HepG2 (cell line): Measurements from ENCODE around the gene EIF4G1. TPM values are rescaled to one million over a fixed set of nuclear protein-coding genes. Genes with fewer than 3 reads are reported as not detected.

Source experiments
- HDAC2 ChIP-seq: sonication (generic); formaldehyde crosslinking; IDR thresholded peaks from 2 replicates; pipeline ENCODE4 v1.4.0; 2020; ENCODE audit warnings: missing genetic modification reagents
- KDM3A ChIP-seq: IDR thresholded peaks from 2 replicates; pipeline ENCODE4 v1.6.1; 2018; ENCODE audit warnings: low read depth, missing compliant biosample characterization
- KLF6 ChIP-seq: IDR thresholded peaks from 2 replicates; pipeline ENCODE4 v1.8.0; 2016; ENCODE audit warnings: missing biosample characterization, missing genetic modification reagents
- MTF1 ChIP-seq: sonication (generic); formaldehyde crosslinking; IDR thresholded peaks from 2 replicates; pipeline ENCODE4 v1.5.0; 2020; ENCODE audit warnings: missing genetic modification reagents
- NCOA1 ChIP-seq: sonication (generic); formaldehyde crosslinking; IDR thresholded peaks from 2 replicates; pipeline ENCODE4 v1.9.0; 2021; ENCODE audit warnings: missing genetic modification reagents
- NRL ChIP-seq: sonication (generic); formaldehyde crosslinking; IDR thresholded peaks from 2 replicates; pipeline ENCODE4 v1.5.0; 2020; ENCODE audit warnings: missing genetic modification reagents, mild to moderate bottlenecking, moderate library complexity, borderline replicate concordance
- PHF21A ChIP-seq: sonication (generic); formaldehyde crosslinking; IDR thresholded peaks from 2 replicates; pipeline ENCODE4 v1.5.0; 2020; ENCODE audit warnings: mild to moderate bottlenecking, missing genetic modification reagents
- POGZ ChIP-seq: sonication (generic); formaldehyde crosslinking; IDR thresholded peaks from 2 replicates; pipeline ENCODE4 v1.4.0; 2020; ENCODE audit warnings: mild to moderate bottlenecking, missing genetic modification reagents
- REXO4 ChIP-seq: sonication (generic); formaldehyde crosslinking; IDR thresholded peaks from 2 replicates; pipeline ENCODE4 v1.8.0; 2022; ENCODE audit warnings: missing genetic modification reagents, mild to moderate bottlenecking, borderline replicate concordance
- SMAD9 ChIP-seq: sonication (generic); formaldehyde crosslinking; IDR thresholded peaks from 2 replicates; pipeline ENCODE4 v1.5.1; 2020; ENCODE audit warnings: mild to moderate bottlenecking, missing genetic modification reagents
- SP4 ChIP-seq: sonication (generic); formaldehyde crosslinking; IDR thresholded peaks from 2 replicates; pipeline ENCODE4 v1.8.1; 2023; ENCODE audit warnings: mild to moderate bottlenecking, missing genetic modification reagents
- STAG1 ChIP-seq: sonication (generic); formaldehyde crosslinking; IDR thresholded peaks from 2 replicates; pipeline ENCODE4 v1.4.0; 2020; ENCODE audit warnings: missing genetic modification reagents
- ZNF253 ChIP-seq: sonication (generic); formaldehyde crosslinking; IDR thresholded peaks from 2 replicates; pipeline ENCODE4 v1.8.0; 2022; ENCODE audit warnings: mild to moderate bottlenecking, missing genetic modification reagents, borderline replicate concordance
- ZNF557 ChIP-seq: sonication (generic); formaldehyde crosslinking; IDR thresholded peaks from 2 replicates; pipeline ENCODE4 v1.4.0; 2020; ENCODE audit warnings: missing genetic modification reagents
- ZNF563 ChIP-seq: sonication (generic); formaldehyde crosslinking; IDR thresholded peaks from 2 replicates; pipeline ENCODE4 v1.8.0; 2022; ENCODE audit warnings: mild to moderate bottlenecking, moderate library complexity, missing genetic modification reagents
- ZNF703 ChIP-seq: sonication (generic); formaldehyde crosslinking; IDR thresholded peaks from 2 replicates; pipeline ENCODE4 v1.5.1; 2020; ENCODE audit warnings: missing genetic modification reagents, mild to moderate bottlenecking, moderate library complexity, borderline replicate concordance
- ZNF724P ChIP-seq: sonication (generic); formaldehyde crosslinking; IDR thresholded peaks from 2 replicates; pipeline ENCODE4 v1.8.0; 2022; ENCODE audit warnings: missing genetic modification reagents, borderline replicate concordance
- ZNF83 ChIP-seq: sonication (generic); formaldehyde crosslinking; IDR thresholded peaks from 2 replicates; pipeline ENCODE4 v1.4.0; 2020; ENCODE audit warnings: missing genetic modification reagents, mild to moderate bottlenecking, borderline replicate concordance
- ZNF841 ChIP-seq: sonication (generic); formaldehyde crosslinking; IDR thresholded peaks from 2 replicates; pipeline ENCODE4 v1.8.1; 2023; ENCODE audit warnings: missing genetic modification reagents, borderline replicate concordance
- polyA plus RNA-seq, 8 experiments: library from polyadenylated mRNA; depleted of rRNA in 3 of 8; stranded (reverse) in 7 of 8; unstranded in 1 of 8; fragments of >200 nt; fragmentation: Illumina TruSeq in 4 of 8; extraction: Trizol in 4 of 8; gene quantifications; 2 replicates each; pipeline versions ENCODE4 v1.2.1 to v1.2.3, GENCODE V29; 2011 to 2016; ENCODE audit warnings: low read depth in 4 of 8, missing spikeins in 1 of 8, mixed read lengths in 1 of 8; ENCODE audit not compliant: insufficient read depth in 1 of 8
- total RNA-seq, 5 experiments: library from RNA; depleted of rRNA; stranded (reverse); fragments of >200 nt; fragmentation: Illumina TruSeq; extraction: Trizol; gene quantifications; 2 replicates each; pipeline ENCODE4 v1.2.3, GENCODE V29; 2016; ENCODE audit warnings: low read depth in 1 of 5
- TF ChIP-seq, protein P1 (sequence below): sonication (generic); formaldehyde crosslinking; IDR thresholded peaks from 2 replicates; pipeline ENCODE4 v1.4.0; 2020; ENCODE audit warnings: mild to moderate bottlenecking, low read depth, missing genetic modification reagents
- TF ChIP-seq, protein P2 (sequence below): sonication (generic); formaldehyde crosslinking; IDR thresholded peaks from 2 replicates; pipeline ENCODE4 v1.8.1; 2022; ENCODE audit warnings: mild to moderate bottlenecking, missing genetic modification reagents
- TF ChIP-seq, protein P3 (sequence below): IDR thresholded peaks from 2 replicates; pipeline ENCODE4 v1.6.1; 2016; ENCODE audit warnings: control low read depth
- TF ChIP-seq, protein P4 (sequence below): IDR thresholded peaks from 2 replicates; pipeline ENCODE4 v1.6.1; 2016; ENCODE audit warnings: low read depth, borderline replicate concordance
- TF ChIP-seq, protein P5 (sequence below): sonication (generic); formaldehyde crosslinking; IDR thresholded peaks from 2 replicates; pipeline ENCODE4 v1.8.0; 2022; ENCODE audit warnings: missing genetic modification reagents, mild to moderate bottlenecking, borderline replicate concordance

The EIF4G1 gene
- total and polyA plus RNA-seq, 2 of the 13 experiments (the other 11 are each of a cell fraction or from before 2014, with no cell fraction given), result 208 to 213 TPM

DNA sequence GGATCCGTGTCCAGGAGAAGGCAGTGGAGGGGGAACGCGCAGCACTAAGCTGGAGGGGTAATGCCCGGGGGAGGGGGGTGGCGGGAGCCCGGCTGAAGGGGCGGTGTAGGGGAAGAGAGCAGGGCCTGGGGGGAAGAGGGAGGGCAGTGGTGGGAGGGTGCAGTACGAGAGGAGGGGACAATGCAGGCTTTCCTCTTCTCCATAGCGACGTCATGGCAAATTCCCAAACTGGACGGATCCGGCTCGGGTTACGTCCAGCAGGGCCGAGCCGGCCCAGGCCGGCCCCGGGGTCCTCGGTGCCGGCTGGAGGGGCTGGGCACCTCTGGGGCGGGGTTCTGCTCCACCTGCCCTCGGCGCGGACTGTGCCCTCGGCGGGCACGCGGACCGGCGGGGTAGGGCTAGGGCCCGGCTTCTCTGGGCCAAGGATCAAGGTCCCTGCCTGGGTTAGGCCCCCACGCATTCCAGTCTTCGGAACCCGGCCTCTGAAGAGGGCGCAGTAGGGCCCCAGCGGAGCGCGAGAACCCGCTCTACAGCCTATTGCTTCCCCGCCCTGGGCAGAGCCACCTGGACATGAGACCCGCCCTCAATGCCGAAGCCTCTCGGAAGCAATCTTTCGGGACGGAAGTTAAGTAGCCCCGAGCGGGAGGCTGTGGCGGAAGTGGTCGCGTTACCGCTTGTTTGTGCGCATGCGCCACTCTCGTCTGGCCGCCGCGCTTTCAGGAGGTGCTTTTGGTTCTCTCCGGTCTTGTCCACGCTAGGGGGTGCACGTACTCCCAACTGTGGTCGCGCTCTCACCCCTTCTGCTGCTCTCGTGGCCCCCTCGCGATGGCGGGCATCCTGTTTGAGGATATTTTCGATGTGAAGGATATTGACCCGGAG is 48.5 kb downstream of the EIF4G1 start (continued):
- TF ChIP-seq, protein P1, sequence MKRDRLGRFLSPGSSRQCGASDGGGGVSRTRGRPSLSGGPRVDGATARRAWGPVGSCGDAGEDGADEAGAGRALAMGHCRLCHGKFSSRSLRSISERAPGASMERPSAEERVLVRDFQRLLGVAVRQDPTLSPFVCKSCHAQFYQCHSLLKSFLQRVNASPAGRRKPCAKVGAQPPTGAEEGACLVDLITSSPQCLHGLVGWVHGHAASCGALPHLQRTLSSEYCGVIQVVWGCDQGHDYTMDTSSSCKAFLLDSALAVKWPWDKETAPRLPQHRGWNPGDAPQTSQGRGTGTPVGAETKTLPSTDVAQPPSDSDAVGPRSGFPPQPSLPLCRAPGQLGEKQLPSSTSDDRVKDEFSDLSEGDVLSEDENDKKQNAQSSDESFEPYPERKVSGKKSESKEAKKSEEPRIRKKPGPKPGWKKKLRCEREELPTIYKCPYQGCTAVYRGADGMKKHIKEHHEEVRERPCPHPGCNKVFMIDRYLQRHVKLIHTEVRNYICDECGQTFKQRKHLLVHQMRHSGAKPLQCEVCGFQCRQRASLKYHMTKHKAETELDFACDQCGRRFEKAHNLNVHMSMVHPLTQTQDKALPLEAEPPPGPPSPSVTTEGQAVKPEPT, result peak; percentile 45; the same call in 1 of the 2 replicates
- TF ChIP-seq, protein P2, sequence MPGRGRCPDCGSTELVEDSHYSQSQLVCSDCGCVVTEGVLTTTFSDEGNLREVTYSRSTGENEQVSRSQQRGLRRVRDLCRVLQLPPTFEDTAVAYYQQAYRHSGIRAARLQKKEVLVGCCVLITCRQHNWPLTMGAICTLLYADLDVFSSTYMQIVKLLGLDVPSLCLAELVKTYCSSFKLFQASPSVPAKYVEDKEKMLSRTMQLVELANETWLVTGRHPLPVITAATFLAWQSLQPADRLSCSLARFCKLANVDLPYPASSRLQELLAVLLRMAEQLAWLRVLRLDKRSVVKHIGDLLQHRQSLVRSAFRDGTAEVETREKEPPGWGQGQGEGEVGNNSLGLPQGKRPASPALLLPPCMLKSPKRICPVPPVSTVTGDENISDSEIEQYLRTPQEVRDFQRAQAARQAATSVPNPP (CRISPR knock-in tag), result peak; percentile 79; the same call in 1 of the 2 replicates
- TF ChIP-seq HDAC2 (CRISPR knock-in tag) (peak; percentile 84), MTF1 (CRISPR knock-in tag) (no peak), SMAD9 (CRISPR knock-in tag) (no peak), ZNF83 (CRISPR knock-in tag) (peak; percentile 28; the same call in 1 of the 2 replicates), ZNF724P (CRISPR knock-in tag) (no peak; the same call in 1 of the 2 replicates), POGZ (CRISPR knock-in tag) (peak; percentile 76), KLF6 (CRISPR knock-in tag) (peak; percentile 42; the same call in 1 of the 2 replicates), ZNF703 (CRISPR knock-in tag) (peak; percentile 65; the same call in 1 of the 2 replicates), ZNF557 (CRISPR knock-in tag) (0 out of 2 replicates have a peak, but pooled peaks have one; percentile 12), PHF21A (CRISPR knock-in tag) (peak; percentile 95), ZNF841 (CRISPR knock-in tag) (peak; percentile 60; the same call in 1 of the 2 replicates), SP4 (CRISPR knock-in tag) (peak; percentile 76), ZNF563 (CRISPR knock-in tag) (peak; percentile 81; the same call in 1 of the 2 replicates), NRL (CRISPR knock-in tag) (peak; percentile 85; the same call in 1 of the 2 replicates), STAG1 (CRISPR knock-in tag) (peak; percentile 56), ZNF253 (CRISPR knock-in tag) (no peak), KDM3A (CRISPR knock-in tag) (peak; percentile 59; the same call in 1 of the 2 replicates), NCOA1 (CRISPR knock-in tag) (peak; percentile 81; the same call in 1 of the 2 replicates), REXO4 (no peak)
- TF ChIP-seq, protein P3, sequence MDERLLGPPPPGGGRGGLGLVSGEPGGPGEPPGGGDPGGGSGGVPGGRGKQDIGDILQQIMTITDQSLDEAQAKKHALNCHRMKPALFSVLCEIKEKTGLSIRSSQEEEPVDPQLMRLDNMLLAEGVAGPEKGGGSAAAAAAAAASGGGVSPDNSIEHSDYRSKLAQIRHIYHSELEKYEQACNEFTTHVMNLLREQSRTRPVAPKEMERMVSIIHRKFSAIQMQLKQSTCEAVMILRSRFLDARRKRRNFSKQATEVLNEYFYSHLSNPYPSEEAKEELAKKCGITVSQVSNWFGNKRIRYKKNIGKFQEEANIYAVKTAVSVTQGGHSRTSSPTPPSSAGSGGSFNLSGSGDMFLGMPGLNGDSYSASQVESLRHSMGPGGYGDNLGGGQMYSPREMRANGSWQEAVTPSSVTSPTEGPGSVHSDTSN (CRISPR knock-in tag), result no peak
- TF ChIP-seq, protein P4, sequence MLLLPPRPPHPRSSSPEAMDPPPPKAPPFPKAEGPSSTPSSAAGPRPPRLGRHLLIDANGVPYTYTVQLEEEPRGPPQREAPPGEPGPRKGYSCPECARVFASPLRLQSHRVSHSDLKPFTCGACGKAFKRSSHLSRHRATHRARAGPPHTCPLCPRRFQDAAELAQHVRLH (CRISPR knock-in tag), result peak; percentile 72; the same call in 1 of the 2 replicates
- TF ChIP-seq, protein P5, sequence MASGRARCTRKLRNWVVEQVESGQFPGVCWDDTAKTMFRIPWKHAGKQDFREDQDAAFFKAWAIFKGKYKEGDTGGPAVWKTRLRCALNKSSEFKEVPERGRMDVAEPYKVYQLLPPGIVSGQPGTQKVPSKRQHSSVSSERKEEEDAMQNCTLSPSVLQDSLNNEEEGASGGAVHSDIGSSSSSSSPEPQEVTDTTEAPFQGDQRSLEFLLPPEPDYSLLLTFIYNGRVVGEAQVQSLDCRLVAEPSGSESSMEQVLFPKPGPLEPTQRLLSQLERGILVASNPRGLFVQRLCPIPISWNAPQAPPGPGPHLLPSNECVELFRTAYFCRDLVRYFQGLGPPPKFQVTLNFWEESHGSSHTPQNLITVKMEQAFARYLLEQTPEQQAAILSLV (CRISPR knock-in tag), result peak; percentile 84; the same call in 1 of the 2 replicates
